ENCODE results near the gene ATOH8.

ATOH8 gene

DNA sequence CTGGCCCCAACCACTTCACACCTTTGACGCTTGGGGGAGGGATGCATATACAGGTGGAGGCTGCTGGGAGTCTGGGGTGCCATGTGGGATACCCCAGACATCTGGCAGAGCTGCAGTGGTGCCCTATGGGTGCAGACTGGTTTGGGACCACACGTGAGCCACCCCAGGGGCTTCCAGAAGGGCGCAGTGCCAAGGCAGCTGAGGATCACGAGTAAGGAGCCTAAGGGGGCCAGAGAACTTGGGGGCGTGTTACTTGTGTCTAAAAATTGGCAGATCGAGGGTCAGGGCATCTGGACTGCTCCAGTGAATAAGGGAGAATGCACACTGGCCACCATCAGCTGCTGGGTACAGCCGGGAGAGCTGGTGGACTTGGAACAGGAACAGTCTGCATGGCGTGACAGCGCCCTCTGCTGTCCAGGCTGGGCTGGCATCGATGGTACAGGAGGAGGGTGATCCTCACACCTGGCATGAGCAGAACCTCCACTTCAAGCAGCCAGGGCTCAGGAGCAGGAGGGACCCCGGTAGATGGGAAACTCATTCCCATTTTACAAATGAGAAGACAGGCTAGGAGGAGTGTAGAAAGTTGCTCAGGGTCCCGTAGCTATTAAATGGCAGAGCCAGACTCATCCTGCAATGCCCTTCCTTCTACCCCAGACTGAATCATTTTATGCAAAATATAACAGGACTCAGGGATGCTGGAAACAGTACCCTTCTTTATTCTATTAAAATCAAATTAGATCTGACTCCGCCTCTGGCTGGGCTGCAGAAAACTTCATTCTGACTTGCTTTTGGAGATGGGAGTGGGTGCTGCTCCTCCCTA is 60.4 kb downstream of the ATOH8 start:
- H3K27me3 ChIP-seq (ENCODE audit: insufficient read depth, insufficient read length): no peaks in the 10 kb centered on the region
- peak; percentile 84 for DNase-seq (ENCODE audit: low read depth, low spot score)
- H3K4me3 ChIP-seq (ENCODE audit: insufficient read length, low read depth): no peak overlapping the region
- H3K9ac ChIP-seq (ENCODE audit: insufficient read length, low read depth): no peak overlapping the region
- no peaks in the 10 kb centered on the region for H3K4me1 ChIP-seq (ENCODE audit: insufficient read depth, insufficient read length)
- no peaks in the 10 kb centered on the region for H3K9me3 ChIP-seq (ENCODE audit: insufficient read depth, low read length)
- TF ChIP-seq YY1 (IDR thresholded peaks at IDR 0.05; ENCODE audit: insufficient read depth, insufficient read length): no peak
- TF ChIP-seq ZNF274 (IDR thresholded peaks at IDR 0.05; ENCODE audit: low read depth, low read length): no peak
- no peak for TF ChIP-seq SUZ12 (IDR thresholded peaks at IDR 0.05; ENCODE audit: extremely low read depth, insufficient read depth, insufficient read length)
- no peaks in the 10 kb centered on the region for H3K36me3 ChIP-seq (ENCODE audit: insufficient read depth, insufficient read length, low read length)

DNA sequence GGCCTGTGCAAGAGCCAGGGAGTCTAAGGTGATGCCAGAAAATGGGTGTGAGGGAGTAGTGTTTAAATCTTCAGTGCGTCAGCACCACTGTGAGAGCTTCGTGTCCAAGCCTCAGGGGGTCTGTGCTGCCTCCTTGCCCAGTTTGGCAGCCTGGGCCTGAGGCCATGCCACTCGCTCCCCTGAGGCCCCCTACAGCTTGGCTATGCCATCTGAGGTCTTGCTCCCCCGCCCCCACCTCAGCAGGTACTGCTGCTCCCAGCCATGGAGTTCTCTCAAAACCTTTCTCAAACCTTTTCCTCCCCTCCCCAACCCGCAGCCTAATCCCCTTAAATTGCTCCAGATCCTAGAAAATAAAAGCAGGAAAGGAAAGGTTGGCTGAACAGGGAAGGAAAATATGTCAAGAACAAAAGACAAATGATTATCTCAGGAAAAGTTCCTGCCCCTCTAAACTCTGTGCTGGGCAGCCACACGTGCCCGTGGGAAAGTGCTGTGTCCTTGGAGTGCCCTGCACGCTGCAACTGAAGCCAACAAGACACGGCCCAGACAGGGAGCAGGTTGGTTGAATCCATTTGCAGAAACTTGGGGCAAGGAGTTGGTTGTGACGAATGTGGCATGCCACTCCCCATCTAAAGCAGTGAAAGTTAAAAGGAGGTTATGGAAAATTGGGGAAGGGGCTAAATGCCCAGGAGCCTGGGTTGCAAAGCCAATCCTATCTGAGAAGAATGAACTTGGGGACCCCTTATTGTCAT is 61.2 kb downstream of the ATOH8 start:
- no peaks in the 10 kb centered on the region for H3K4me1 ChIP-seq (ENCODE audit: insufficient read depth, insufficient read length)
- H3K4me3 ChIP-seq (ENCODE audit: insufficient read length, low read depth): no peak overlapping the region
- no peak for TF ChIP-seq ZNF274 (IDR thresholded peaks at IDR 0.05; ENCODE audit: low read depth, low read length)
- TF ChIP-seq YY1 (IDR thresholded peaks at IDR 0.05; ENCODE audit: insufficient read depth, insufficient read length): no peak
- no peak for TF ChIP-seq SUZ12 (IDR thresholded peaks at IDR 0.05; ENCODE audit: extremely low read depth, insufficient read depth, insufficient read length)
- H3K27me3 ChIP-seq (ENCODE audit: insufficient read depth, insufficient read length): no peaks in the 10 kb centered on the region
- no peaks in the 10 kb centered on the region for H3K9me3 ChIP-seq (ENCODE audit: insufficient read depth, low read length)
- no peak for DNase-seq (ENCODE audit: low read depth, low spot score)
- H3K36me3 ChIP-seq (ENCODE audit: insufficient read depth, insufficient read length, low read length): no peaks in the 10 kb centered on the region
- no peak overlapping the region for H3K9ac ChIP-seq (ENCODE audit: insufficient read length, low read depth)

DNA sequence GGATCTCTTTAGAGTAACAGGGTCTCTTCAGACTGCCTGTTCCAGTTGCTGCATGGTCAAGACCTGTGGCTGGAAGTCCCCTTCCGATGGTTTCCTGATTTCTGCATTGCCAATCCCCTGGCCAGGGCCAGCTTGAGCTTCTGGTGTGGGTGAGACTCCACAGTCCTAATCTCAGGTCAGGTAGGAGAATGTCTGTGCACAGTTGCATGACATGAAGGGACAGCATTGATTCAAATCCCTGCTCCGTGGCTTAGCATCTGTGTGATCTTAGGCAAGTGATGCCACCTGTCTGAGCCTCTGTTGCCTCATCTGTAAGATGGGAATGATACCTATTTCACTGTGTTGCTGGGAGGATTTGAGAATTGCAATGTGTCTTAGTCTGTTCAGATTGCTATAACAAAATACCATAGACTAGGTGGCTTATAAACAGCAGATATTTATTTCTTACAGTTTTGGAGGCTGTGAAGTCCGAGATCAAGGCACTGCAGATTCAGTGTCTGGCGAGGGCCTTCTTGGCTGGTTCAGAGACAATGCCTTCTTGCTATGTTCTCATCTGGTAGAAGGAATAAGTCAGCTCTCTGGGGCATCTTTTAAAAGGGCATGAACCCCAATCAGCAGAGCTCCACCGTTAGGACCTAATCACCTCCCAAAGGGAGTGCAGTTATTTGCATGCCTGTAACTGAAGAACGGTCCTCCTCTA is 66.2 kb downstream of the ATOH8 start:
- no peak for TF ChIP-seq YY1 (IDR thresholded peaks at IDR 0.05; ENCODE audit: insufficient read depth, insufficient read length)
- TF ChIP-seq SUZ12 (IDR thresholded peaks at IDR 0.05; ENCODE audit: extremely low read depth, insufficient read depth, insufficient read length): no peak
- no peak for TF ChIP-seq ZNF274 (IDR thresholded peaks at IDR 0.05; ENCODE audit: low read depth, low read length)
- Histone ChIP-seq H3K9me3 (ENCODE audit: insufficient read depth, low read length) (no peaks in the 10 kb centered on the region), H3K9ac (ENCODE audit: insufficient read length, low read depth) (no peak overlapping the region), H3K4me1 (ENCODE audit: insufficient read depth, insufficient read length) (no peaks in the 10 kb centered on the region), H3K27me3 (ENCODE audit: insufficient read depth, insufficient read length) (no peaks in the 10 kb centered on the region), H3K4me3 (ENCODE audit: insufficient read length, low read depth) (no peak overlapping the region), H3K36me3 (ENCODE audit: insufficient read depth, insufficient read length, low read length) (no peaks in the 10 kb centered on the region)
- no peak for DNase-seq (ENCODE audit: low read depth, low spot score)

DNA sequence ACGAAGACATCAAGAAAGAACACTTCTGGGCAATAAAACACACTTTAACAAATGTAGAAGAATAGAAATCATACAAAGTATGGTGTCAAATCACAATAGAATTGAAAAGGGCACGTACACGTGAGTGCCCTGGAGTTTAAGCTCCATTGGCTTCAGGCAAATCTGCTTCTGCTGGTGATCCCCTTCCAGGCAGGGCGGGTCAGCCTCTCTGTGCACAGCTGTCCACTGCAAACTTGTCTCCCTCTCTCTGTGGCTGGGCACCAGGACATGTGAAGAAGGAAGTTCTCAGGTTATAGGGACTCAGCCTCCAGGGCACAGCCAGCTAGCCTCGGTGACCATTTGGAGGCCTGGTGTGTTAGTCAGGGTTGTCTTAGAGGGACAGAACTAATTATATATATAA is 69.0 kb downstream of the ATOH8 start:
- no peak overlapping the region for H3K4me3 ChIP-seq (ENCODE audit: insufficient read length, low read depth)
- H3K27me3 ChIP-seq (ENCODE audit: insufficient read depth, insufficient read length): no peaks in the 10 kb centered on the region
- no peaks in the 10 kb centered on the region for H3K36me3 ChIP-seq (ENCODE audit: insufficient read depth, insufficient read length, low read length)
- TF ChIP-seq YY1 (IDR thresholded peaks at IDR 0.05; ENCODE audit: insufficient read depth, insufficient read length) (no peak), SUZ12 (IDR thresholded peaks at IDR 0.05; ENCODE audit: extremely low read depth, insufficient read depth, insufficient read length) (no peak), ZNF274 (IDR thresholded peaks at IDR 0.05; ENCODE audit: low read depth, low read length) (no peak)
- H3K4me1 ChIP-seq (ENCODE audit: insufficient read depth, insufficient read length): no peaks in the 10 kb centered on the region
- no peak for DNase-seq (ENCODE audit: low read depth, low spot score)
- H3K9me3 ChIP-seq (ENCODE audit: insufficient read depth, low read length): no peaks in the 10 kb centered on the region
- H3K9ac ChIP-seq (ENCODE audit: insufficient read length, low read depth): no peak overlapping the region

DNA sequence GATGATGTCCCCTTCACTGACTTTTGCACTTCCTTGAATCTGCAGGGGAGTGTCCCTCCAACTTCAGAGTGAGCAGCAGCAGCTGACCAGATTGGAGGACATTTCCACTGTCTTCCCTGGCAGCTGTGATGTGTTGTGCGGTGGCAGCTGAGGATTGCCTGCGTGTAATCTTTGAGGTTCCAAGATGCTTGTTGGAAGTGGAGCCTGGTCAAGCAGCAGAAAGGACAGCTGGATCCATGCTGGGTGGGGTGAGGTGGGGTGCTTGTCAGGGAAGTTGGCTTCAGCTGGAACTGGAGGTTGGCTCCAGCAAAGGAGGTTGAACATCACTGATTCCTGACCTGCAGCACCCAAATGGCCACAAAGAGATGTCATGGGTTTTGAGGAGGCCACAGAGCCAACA is 70.2 kb downstream of the ATOH8 start:
- no peaks in the 10 kb centered on the region for H3K4me1 ChIP-seq (ENCODE audit: insufficient read depth, insufficient read length)
- no peaks in the 10 kb centered on the region for H3K27me3 ChIP-seq (ENCODE audit: insufficient read depth, insufficient read length)
- H3K4me3 ChIP-seq (ENCODE audit: insufficient read length, low read depth): no peak overlapping the region
- TF ChIP-seq SUZ12 (IDR thresholded peaks at IDR 0.05; ENCODE audit: extremely low read depth, insufficient read depth, insufficient read length) (no peak), YY1 (IDR thresholded peaks at IDR 0.05; ENCODE audit: insufficient read depth, insufficient read length) (no peak), ZNF274 (IDR thresholded peaks at IDR 0.05; ENCODE audit: low read depth, low read length) (no peak)
- no peak for DNase-seq (ENCODE audit: low read depth, low spot score)
- no peaks in the 10 kb centered on the region for H3K36me3 ChIP-seq (ENCODE audit: insufficient read depth, insufficient read length, low read length)
- no peaks in the 10 kb centered on the region for H3K9me3 ChIP-seq (ENCODE audit: insufficient read depth, low read length)
- H3K9ac ChIP-seq (ENCODE audit: insufficient read length, low read depth): no peak overlapping the region

DNA sequence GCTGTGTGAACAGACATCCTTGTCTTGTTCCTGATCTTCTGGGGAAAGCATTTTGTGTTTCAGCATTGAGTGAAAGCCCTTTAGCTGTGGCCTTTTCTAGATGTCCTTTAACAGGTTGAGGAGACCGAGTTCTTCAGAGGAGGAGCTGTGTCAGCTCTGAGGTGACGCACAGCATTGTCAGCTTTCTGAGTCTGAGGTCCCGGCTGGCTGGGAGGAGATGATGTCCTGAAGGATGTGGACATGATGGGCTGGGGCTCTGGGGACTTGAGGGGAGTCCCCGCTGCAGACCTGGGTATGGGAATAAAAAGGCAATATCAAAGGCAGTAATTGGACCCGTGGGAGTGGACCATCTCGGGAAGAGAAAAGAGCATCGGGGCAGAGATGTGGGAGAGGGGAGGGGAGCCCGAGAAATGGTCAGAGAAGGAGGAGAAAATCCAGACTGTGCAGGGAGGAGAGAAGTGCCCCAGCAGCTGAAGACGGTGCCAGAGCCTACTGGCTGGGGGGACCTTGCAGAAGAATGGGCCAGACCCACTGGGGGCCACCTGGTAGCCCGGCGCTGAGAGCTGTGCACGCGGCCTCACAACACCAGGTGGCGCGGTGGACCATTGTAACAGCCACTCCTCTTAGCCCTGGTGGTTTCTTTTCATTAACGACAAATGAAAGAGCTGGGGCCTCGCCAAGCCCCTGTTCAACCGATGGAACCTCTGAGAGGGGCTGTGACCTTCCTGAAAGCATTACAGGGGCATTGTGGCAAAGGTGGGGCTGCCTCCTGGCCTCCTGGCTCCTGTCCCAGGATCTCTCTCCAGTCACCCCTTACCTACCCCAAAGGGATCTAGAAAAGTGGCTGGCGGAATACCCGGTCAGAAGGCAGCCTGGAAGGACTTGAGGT is 73.4 kb downstream of the ATOH8 start:
- Histone ChIP-seq H3K9ac (ENCODE audit: insufficient read length, low read depth) (no peak overlapping the region), H3K4me3 (ENCODE audit: insufficient read length, low read depth) (no peak overlapping the region), H3K4me1 (ENCODE audit: insufficient read depth, insufficient read length) (no peaks in the 10 kb centered on the region), H3K27me3 (ENCODE audit: insufficient read depth, insufficient read length) (no peaks in the 10 kb centered on the region), H3K36me3 (ENCODE audit: insufficient read depth, insufficient read length, low read length) (no peaks in the 10 kb centered on the region), H3K9me3 (ENCODE audit: insufficient read depth, low read length) (no peaks in the 10 kb centered on the region)
- TF ChIP-seq SUZ12 (IDR thresholded peaks at IDR 0.05; ENCODE audit: extremely low read depth, insufficient read depth, insufficient read length) (no peak), YY1 (IDR thresholded peaks at IDR 0.05; ENCODE audit: insufficient read depth, insufficient read length) (no peak), ZNF274 (IDR thresholded peaks at IDR 0.05; ENCODE audit: low read depth, low read length) (no peak)
- DNase-seq (ENCODE audit: low read depth, low spot score): peak; percentile 32

Data from NT2/D1 (cell line).